AG09309 (cell line): ENCODE data around the gene PVALEF.

Source experiments
- DNase-seq: peaks from one replicate; pipeline ENCODE4 v3.0.0-alpha.2; 2010; ENCODE audit warnings: low read depth
- H3K4me3 ChIP-seq: 2 replicates; pipeline ENCODE4 v1.5.1; 2011; ENCODE audit warnings: mild to moderate bottlenecking, low read depth, low read length, moderate library complexity; ENCODE audit not compliant: control insufficient read depth
- CTCF ChIP-seq: IDR thresholded peaks from 2 replicates; pipeline ENCODE4 v1.5.1; 2011; ENCODE audit warnings: mild to moderate bottlenecking, low read depth, low read length, inconsistent platforms; ENCODE audit not compliant: insufficient read depth, control insufficient read depth; ENCODE audit errors: missing control alignments

The PVALEF gene

GRCh38 chr17:81161972-81162371 is 3.3 kb upstream of the PVALEF start:
- no peak overlapping the region for H3K4me3 ChIP-seq
- no peak for DNase-seq
- no peak for TF ChIP-seq CTCF

- no peak for DNase-seq
- TF ChIP-seq CTCF, result no peak
- H3K4me3 ChIP-seq, result no peak overlapping the region
Measured at GRCh38 chr17:81162491-81162890, 2.8 kb upstream of the PVALEF start.

GRCh38 chr17:81163051-81163695 is 2.1 kb upstream of the PVALEF start:
- DNase-seq, result no peak
- TF ChIP-seq CTCF, result no peak
- no peak overlapping the region for H3K4me3 ChIP-seq

DNA sequence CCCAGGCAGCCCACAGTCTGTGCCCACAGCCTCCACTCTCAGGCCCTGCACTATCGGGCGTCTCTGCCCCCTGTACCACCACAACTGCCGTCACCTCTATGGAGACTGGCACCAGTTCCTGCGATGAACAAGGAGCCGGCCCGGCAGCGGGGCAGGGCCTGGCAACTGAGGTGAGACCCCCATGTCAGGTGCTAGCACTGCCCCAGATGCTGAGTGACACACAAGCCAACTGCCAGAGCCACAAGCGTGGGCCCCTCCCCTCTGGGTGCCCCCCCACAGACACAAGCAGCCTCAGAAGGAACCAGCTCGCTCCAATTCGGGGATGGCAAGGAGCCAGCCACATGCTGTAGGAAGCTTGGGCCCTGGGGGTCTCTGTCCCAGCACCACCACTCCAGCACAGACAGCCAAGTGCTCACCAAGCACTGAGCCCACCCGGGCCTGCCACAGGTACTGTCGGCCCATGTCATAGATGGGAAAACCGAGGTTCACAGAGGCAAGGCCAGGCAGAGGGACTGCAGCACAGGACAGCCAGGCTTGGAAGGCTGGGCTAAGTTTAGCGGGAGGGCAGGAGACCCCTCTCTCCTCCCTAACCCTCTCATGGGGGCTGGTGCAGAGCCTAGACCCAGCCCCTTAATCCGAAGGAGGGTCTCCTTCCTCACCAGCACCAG is 1.5 kb upstream of the PVALEF start:
- TF ChIP-seq CTCF, result no peak
- H3K4me3 ChIP-seq, result no peak overlapping the region
- no peak for DNase-seq

- no peak for DNase-seq
- no peak overlapping the region for H3K4me3 ChIP-seq
- TF ChIP-seq CTCF, result no peak
Measured at GRCh38 chr17:81164371-81165245, 699 bp upstream of the PVALEF start.

DNA sequence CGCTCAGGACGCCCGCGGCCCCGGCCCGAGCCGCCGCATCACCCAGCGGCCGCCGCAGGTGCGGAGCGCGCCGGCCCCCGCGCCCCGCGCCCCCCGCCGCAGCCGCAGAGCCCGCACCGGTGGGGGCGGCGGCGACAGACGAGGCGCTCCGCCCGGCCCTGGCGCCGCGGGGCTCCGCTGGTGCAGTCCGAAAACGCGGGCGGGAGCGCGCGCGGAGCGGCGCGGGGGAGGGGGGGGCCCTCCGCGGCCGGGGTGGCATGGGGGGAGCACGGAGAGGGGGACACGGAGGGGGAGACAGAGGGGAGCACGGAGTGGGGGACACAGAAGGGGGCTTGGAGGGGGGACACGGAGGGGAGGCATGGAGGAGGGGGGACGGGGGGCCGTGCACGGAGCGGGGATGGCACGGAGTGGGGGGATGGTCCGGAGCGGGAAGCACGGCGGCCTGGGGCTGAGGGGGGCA is 756 bp downstream of the PVALEF start, which contains the start of gene AATK:
Gene AATK, minus strand, starts transcription at position 189 of the 460 bp plus-strand sequence. CDS start 229 bp downstream, outside the sequence.
- no peak within 1 kb of the TSS for H3K4me3 ChIP-seq
- no peak for DNase-seq
- TF ChIP-seq CTCF, result no peak
